ENCODE results near the gene CCND2. TPM values are rescaled to one million over a fixed set of nuclear protein-coding genes. Genes with fewer than 3 reads are reported as not detected.

CCND2 gene
- polyA plus RNA-seq, 3 donors = 3.6 to 6.8 (median 3.9) TPM

GRCh38 chr12:4322726-4323125 lies 49.2 kb downstream of the CCND2 start:
- peaks cover 33 to 37% of the 10 kb centered on the region in 2 donors for H3K4me1 ChIP-seq (ENCODE audit: control insufficient read depth in 1 of 2, insufficient read depth in 2 of 2, low read length in 2 of 2)
- H3K9ac ChIP-seq (ENCODE audit: insufficient read depth, low read length, poor library complexity, severe bottlenecking) = no peak overlapping the region
- peak overlapping the region; percentile 59 to 87 (median 78) for H3K27ac Mint-ChIP-seq

More at GRCh38 chr12:4322726-4323125, 49.2 kb downstream of the CCND2 start:
- no peak for TF ChIP-seq CTCF (IDR thresholded peaks at IDR 0.05)
- intact Hi-C loops (cut with micrococcal nuclease) = loop anchor here (5.0 to 10.0 kb wide), 4 partner anchors 35 to 1018 kb away; partner anchors contain the start of genes AKAP3 (in 1 of the 2), NDUFA9 (in 1 of the 2) and RAD51AP1 (in 1 of the 2)
- H3K9me3 ChIP-seq (replicated peaks in 1 of 2; ENCODE audit: control insufficient read depth in 1 of 2, insufficient read depth in 1 of 2, low read length in 2 of 2) = no peaks in the 10 kb centered on the region
- peaks cover 38% of the 10 kb centered on the region for H3K4me1 Mint-ChIP-seq
- peaks cover 5 to 8% (median 5%) of the 10 kb centered on the region in 3 donors for H3K27me3 Mint-ChIP-seq (ENCODE audit: low read depth in 3 of 3)
- peaks cover 11 to 13% of the 10 kb centered on the region in 2 donors for H3K36me3 Mint-ChIP-seq
- WGBS (ENCODE audit: insufficient coverage) = 67% methylated on average over 1 of the region's 5 CpGs
- H2AFZ ChIP-seq (ENCODE audit: insufficient read depth, low read depth, low read length, poor library complexity, severe bottlenecking) = no peak overlapping the region
- peak overlapping the region in 1 of 3 experiments; percentile 95 for H3K4me3 ChIP-seq (replicated peaks in 1 of 3; ENCODE audit: low read depth in 2 of 3, low read length in 3 of 3)
- no peaks in the 10 kb centered on the region for H3K27me3 ChIP-seq (ENCODE audit: control insufficient read depth in 2 of 2, insufficient read depth in 2 of 2, low read length in 2 of 2)
- peak overlapping the region; percentile 31 to 65 for H3K4me3 Mint-ChIP-seq
- peak overlapping the region; percentile 49 to 50 for H3K27ac ChIP-seq (ENCODE audit: low read depth in 1 of 2, low read length in 2 of 2)
- DNase-seq = peak in 2 of 3 donors; percentile 4 to 5
- peak overlapping the region; percentile 83 for H3K4me2 ChIP-seq (replicated peaks; ENCODE audit: extremely low read depth, low read length, poor library complexity, severe bottlenecking)
- H3K36me3 ChIP-seq (replicated peaks in 1 of 2; ENCODE audit: control insufficient read depth in 1 of 2, insufficient read depth in 2 of 2, low read length in 2 of 2) = peaks cover 5 to 8% of the 10 kb centered on the region in 2 donors
- peaks cover 38% of the 10 kb centered on the region for H4K20me1 ChIP-seq (ENCODE audit: insufficient read depth, low read length)
- H3K79me2 ChIP-seq (ENCODE audit: insufficient read depth, low read length) = peaks cover 62% of the 10 kb centered on the region
- H3K9me3 Mint-ChIP-seq = peaks cover 0 to 2% (median 0%) of the 10 kb centered on the region in 7 donors

Other genes with a start within 250 kb of the CCND2 start
- 10 to 100 TPM in 2 of 3 donors, 1 to 10 TPM in 1; 5.5 to 16.0 (median 11.0) TPM for gene TIGAR, start 47.5 kb downstream of the CCND2 start, polyA plus RNA-seq
- gene FGF23, start 106.0 kb downstream of the CCND2 start, polyA plus RNA-seq = not detected
- gene FGF6, start 172.1 kb downstream of the CCND2 start, polyA plus RNA-seq = not detected